Lung (tissue), 12 donors: ENCODE data around the gene OGDHL. TPM values are rescaled to one million over a fixed set of nuclear protein-coding genes. Genes with fewer than 3 reads are reported as not detected.

Source experiments
- ATAC-seq: fragments of 200-7000 bp; cut with Tn5 transposase; one replicate; pipeline ENCODE4 v1.9.1; 2020; ENCODE audit warnings: moderate number of reproducible peaks; ENCODE audit not compliant: insufficient read depth, low FRiP score
- DNase-seq, 3 donors: peaks; one replicate each; pipeline ENCODE4 v3.0.0-alpha.2; 2013 to 2017
- H3K27ac ChIP-seq, 2 donors: one replicate each; pipeline ENCODE4 v1.5.1; 2013; ENCODE audit warnings: mild to moderate bottlenecking in 2 of 2, moderate library complexity in 2 of 2, control low read depth in 1 of 2, inconsistent platforms in 1 of 2, low read depth in 1 of 2, low read length in 1 of 2
- H3K27me3 ChIP-seq, 3 donors: one replicate each; pipeline ENCODE4 v1.5.1; 2013; ENCODE audit warnings: low read length in 2 of 3; ENCODE audit not compliant: control insufficient read depth in 3 of 3, insufficient read depth in 3 of 3
- H3K36me3 ChIP-seq, 4 donors: one replicate each; pipeline ENCODE4 v1.5.1; 2013; ENCODE audit warnings: low read length in 4 of 4, mild to moderate bottlenecking in 1 of 4, moderate library complexity in 1 of 4; ENCODE audit not compliant: control insufficient read depth in 4 of 4, insufficient read depth in 4 of 4
- H3K4me1 ChIP-seq, 5 donors: one replicate each; pipeline ENCODE4 v1.5.1; 2013; ENCODE audit warnings: low read length in 5 of 5, mild to moderate bottlenecking in 2 of 5, moderate library complexity in 1 of 5; ENCODE audit not compliant: control insufficient read depth in 5 of 5, insufficient read depth in 5 of 5
- H3K4me3 ChIP-seq: one replicate; pipeline ENCODE4 v1.5.1; 2013; ENCODE audit warnings: mild to moderate bottlenecking, control low read depth, moderate library complexity
- H3K9ac ChIP-seq, 2 donors: one replicate each; pipeline ENCODE4 v1.5.1; 2013; ENCODE audit warnings: low read length in 2 of 2, control low read depth in 1 of 2; ENCODE audit not compliant: insufficient read depth in 1 of 2
- H3K9me3 ChIP-seq, 4 donors: one replicate each; pipeline ENCODE4 v1.5.1; 2013; ENCODE audit warnings: low read length in 3 of 4, mild to moderate bottlenecking in 1 of 4, moderate library complexity in 1 of 4; ENCODE audit not compliant: control insufficient read depth in 4 of 4, insufficient read depth in 3 of 4
- CTCF ChIP-seq: IDR thresholded peaks from 2 replicates; pipeline ENCODE4 v1.5.1; 2012; ENCODE audit warnings: mild to moderate bottlenecking; ENCODE audit errors: control extremely low read depth, extremely low read depth
- WGBS, 2 donors: extraction: QIAGEN DNeasy Blood & Tissue Kit; methylation state at CpG; one replicate each; pipeline ENCODE4 v1.1.7; 2013; 5-methylcytosine and 5-hydroxymethylcytosine counted together
- polyA plus RNA-seq, 2 donors: library from polyadenylated mRNA; stranded (reverse); fragments of 200-250 nt; gene quantifications; one replicate each; pipeline ENCODE4 v1.2.1, GENCODE V29; 2013
- total RNA-seq, 2 donors: library from RNA; depleted of rRNA in 1 of 2; stranded (reverse); fragments of >200 nt in 1 of 2; gene quantifications; one replicate each; pipeline ENCODE4 v1.2.1, GENCODE V29; 2014 to 2021
- donor health status: control.
- donor health status: control.
- donor health status: Bipolar disorder and iron deficiency.
- donor health status: healthy.
- donor health status: DM: yes; HTN: yes; CAD: no.

OGDHL gene
- total and polyA plus RNA-seq, 4 donors, result 0.06 to 0.86 (median 0.15) TPM

DNA sequence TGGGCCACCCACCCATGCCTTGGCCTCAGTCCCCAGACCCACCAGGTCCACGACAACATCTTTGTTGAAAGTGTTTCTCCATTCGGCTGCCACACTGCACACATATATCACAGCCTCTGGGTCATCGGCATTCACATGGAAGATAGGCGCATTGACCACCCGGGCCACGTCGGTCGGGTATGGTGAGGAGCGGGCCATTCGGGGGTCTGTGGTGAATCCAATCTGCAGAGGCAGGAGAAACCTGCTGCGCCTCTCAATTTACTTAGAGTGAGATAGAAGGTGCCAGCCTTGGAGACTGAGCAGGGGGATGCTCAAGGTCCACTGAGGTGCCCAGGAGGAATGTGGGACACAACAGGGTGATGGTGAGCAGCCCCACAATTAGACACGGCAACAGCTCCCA lies 16.4 kb downstream of the OGDHL start:
- no peak for DNase-seq
- TF ChIP-seq CTCF, result no peak

GRCh38 chr10:49744924-49745605 lies 17.1 kb downstream of the OGDHL start:
- ATAC-seq (no peak), DNase-seq (no peak)
- WGBS, 2 donors, result 88 to 92% methylated on average over 13 of the region's 13 CpGs
- Histone ChIP-seq H3K9me3 (peaks cover 0 to 2% (median 0%) of the 10 kb centered on the region in 4 donors), H3K4me3 (no peak overlapping the region), H3K27ac (no peak overlapping the region), H3K9ac (no peak overlapping the region), H3K4me1 (no peaks in the 10 kb centered on the region), H3K27me3 (no peaks in the 10 kb centered on the region), H3K36me3 (no peaks in the 10 kb centered on the region)
- no peak for TF ChIP-seq CTCF

More for the DNA sequence above, 16.4 kb downstream of the OGDHL start:
- 95 to 96% methylated on average over 12 of the region's 12 CpGs for WGBS, 2 donors
- Histone ChIP-seq H3K9me3 (peaks cover 0 to 2% (median 0%) of the 10 kb centered on the region in 4 donors), H3K4me3 (no peak overlapping the region), H3K27ac (no peak overlapping the region), H3K36me3 (no peaks in the 10 kb centered on the region), H3K4me1 (no peaks in the 10 kb centered on the region), H3K9ac (no peak overlapping the region), H3K27me3 (no peaks in the 10 kb centered on the region)
- no peak for ATAC-seq

GRCh38 chr10:49744091-49744685 lies 17.9 kb downstream of the OGDHL start:
- Histone ChIP-seq H3K9me3 (peaks cover 0 to 2% (median 0%) of the 10 kb centered on the region in 4 donors), H3K27me3 (no peaks in the 10 kb centered on the region), H3K36me3 (no peaks in the 10 kb centered on the region), H3K4me1 (no peaks in the 10 kb centered on the region), H3K4me3 (no peak overlapping the region), H3K27ac (no peak overlapping the region), H3K9ac (no peak overlapping the region)
- no peak for DNase-seq
- no peak for TF ChIP-seq CTCF
- 88 to 91% methylated on average over 6 of the region's 6 CpGs for WGBS, 2 donors
- no peak for ATAC-seq
